ENCODE data around the gene TGFB1. TPM values are rescaled to one million over a fixed set of nuclear protein-coding genes. Genes with fewer than 3 reads are reported as not detected.
"Not testable (repeated sequence)": the region's sequence is repeated elsewhere in the genome, so short reads cannot be mapped to it uniquely, and the experiment has no call there.

TGFB1 gene
- total RNA-seq, 1 donor: 76.2 TPM

DNA sequence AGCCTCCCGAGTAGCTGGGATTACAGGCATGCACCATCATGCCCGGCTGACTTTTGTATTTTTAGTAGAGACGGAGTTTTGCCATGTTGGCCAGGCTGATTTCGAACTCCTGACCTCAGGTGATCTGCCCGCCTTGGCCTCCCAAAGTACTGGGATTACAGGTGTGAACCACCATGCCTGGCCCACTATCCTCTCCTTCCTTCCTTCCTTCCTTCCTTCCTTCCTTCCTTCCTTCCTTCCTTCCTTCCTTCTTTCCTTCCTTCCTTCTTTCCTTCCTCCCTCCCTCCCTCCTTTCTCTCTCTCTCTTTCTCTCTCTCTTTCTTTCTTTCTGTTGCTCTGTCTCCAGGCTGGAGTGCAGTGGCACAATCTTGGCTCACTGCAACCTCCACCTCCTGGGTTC, 17.4 kb upstream of the TGFB1 start:
- DNase-seq (ENCODE audit: low read depth in 2 of 3, low spot score in 2 of 3): not testable (repeated sequence)

DNA sequence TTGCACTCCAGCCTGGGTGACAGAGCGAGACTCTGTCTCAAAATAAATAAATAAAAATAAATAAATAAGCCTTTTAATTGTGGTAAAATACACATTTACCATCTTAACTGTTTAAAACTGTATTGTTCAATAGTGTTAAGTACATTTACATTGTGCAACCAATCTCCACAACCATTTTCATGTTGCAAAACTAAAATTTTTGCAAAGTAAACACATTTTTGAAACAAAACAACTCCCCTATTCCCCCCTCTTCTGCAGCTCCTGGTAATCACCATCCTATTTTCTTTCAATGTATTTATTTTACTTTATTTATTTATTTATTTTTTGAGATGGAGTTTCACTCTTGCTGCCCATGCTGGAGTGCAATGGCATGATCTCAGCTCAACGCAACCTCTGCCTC, 16.0 kb upstream of the TGFB1 start:
- DNase-seq (ENCODE audit: low read depth in 2 of 3, low spot score in 2 of 3): no peak

DNA sequence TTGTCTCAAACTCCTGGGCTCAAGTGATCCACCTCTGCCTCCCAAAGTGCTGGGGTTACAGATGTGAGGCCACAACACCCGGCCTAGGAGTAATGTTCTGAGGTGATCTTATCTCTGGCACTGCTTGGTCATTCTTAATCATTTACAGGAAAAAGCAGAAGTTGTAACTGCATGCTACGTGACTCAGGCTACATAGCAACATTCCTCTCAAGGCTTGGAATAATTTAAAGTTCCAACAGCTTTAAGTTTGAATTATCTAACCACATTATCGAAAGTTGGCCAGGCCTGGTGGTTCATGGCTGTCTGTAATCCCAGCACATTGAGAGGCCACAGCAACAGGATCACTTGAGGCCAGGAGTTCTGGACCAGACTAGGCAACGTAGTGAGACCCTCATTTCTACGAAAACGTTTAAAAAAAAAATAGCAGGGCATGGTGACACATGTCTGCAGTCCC, 14.2 kb upstream of the TGFB1 start:
- peak in 2 of 3 donors; percentile 82 for DNase-seq (ENCODE audit: low read depth in 2 of 3, low spot score in 2 of 3)

DNA sequence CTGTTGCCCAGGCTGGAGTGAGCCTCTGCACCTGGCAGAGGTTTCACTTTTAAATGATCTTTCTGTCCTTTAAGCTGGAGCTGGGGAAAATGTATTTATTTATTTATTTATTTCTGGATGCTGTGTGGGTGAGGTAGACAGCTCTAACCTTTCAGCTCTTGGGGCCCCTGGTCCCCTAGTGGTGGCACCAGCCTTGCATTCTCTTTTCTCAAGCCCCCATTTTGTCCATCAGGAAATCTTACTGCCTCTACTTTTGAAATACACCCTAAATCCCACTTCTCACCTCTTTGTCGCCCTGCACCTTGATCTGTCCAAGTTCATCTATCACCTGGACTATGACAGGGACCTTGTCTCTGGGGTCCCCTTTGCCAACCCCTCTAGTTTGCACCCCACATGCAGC, 12.4 kb upstream of the TGFB1 start:
- DNase-seq (ENCODE audit: low read depth in 2 of 3, low spot score in 2 of 3): peak in 1 of 3 donors; percentile 41

DNA sequence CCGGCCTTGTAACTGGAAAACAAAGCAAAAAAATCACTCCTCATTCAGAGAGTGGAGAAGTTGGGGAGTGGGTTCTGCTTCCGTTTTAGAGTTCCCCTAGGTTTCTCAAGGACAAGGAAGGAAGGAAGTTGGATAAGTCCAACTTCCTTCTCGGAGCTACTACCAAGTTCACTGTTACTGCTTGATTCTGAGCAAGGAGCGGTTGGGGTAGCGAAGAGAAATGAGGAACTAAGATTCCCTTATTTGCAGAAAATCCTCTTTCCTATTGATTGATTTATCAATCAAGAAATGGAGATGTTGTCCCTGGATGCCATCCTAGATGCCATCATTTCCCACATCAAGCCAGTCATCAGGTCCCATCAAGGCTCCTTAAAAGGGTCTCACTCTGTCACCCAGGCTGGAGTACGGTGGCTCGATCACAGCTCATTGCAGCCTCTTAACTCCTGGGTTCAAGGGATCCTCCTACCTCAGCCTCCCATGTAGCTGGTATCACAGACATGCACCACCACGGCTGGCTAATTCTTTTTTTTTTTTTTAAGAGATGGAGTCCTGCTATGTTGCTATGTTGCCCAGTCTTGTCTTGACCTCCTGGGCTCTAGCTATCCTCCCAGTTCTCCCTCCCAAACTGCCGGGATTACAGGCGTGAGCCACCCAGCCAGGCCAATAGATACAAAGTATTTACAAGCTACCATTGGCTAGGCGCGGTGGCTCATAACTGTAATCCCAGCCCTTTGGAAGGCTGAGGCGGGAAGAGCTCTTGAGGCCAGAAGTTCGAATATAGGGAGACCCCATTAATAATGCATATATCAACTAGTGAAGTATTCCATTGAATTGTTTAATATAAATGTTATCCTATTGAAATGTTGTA, 11.0 kb upstream of the TGFB1 start:
- DNase-seq (ENCODE audit: low read depth in 2 of 3, low spot score in 2 of 3): peak in 1 of 3 donors; percentile 43

DNA sequence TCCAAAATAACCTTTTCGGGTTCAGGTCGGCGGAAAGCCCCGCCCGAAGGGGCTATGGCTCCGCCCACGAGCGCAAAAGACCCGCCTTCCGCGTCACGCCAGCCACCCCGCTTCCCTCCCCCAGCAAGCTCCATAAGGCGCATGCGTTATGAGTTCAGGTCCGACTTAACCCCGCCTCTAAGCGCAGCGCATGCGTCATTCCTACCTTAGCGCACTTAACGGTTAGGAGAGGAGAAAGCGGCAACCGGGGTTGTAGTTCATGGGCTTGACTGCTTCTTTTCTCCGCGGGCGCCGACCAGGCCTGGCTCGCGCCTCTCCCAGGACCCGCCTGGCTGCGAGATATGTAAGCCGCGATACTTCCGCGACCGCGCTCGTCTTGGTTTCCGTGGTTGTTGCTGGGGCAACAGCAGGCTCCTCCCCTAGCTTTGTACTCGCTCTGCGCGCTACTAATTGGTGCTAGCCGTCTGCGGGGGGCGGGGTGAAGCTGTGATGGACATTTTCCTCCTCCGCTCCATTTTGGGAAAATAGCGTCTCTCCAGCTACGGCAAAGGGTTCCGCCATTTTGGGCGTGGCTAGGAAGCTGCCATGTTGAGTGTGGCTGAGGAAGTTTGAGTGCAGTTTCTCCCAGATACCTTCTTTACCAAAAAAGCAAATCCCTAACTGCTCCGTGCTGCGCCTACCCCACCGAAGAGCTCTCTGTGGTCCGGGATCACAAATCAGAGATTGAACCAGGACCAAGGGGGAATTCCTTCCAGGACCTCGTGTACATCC, 10.2 kb upstream of the TGFB1 start, which contains the start of gene B9D2:
TSS of gene B9D2 (minus strand) at position 397 of the 771 bp plus-strand sequence. CDS start 630 bp downstream, outside the sequence.
- DNase-seq (ENCODE audit: low read depth in 2 of 3, low spot score in 2 of 3): peak; percentile 96 to 99 (median 99)

- no peak for DNase-seq (ENCODE audit: low read depth in 2 of 3, low spot score in 2 of 3)
Measured at GRCh38 chr19:41363371-41363752, 9.6 kb upstream of the TGFB1 start.

- no peak for DNase-seq (ENCODE audit: low read depth in 2 of 3, low spot score in 2 of 3)
Measured at GRCh38 chr19:41362143-41362847, 8.6 kb upstream of the TGFB1 start.

DNA sequence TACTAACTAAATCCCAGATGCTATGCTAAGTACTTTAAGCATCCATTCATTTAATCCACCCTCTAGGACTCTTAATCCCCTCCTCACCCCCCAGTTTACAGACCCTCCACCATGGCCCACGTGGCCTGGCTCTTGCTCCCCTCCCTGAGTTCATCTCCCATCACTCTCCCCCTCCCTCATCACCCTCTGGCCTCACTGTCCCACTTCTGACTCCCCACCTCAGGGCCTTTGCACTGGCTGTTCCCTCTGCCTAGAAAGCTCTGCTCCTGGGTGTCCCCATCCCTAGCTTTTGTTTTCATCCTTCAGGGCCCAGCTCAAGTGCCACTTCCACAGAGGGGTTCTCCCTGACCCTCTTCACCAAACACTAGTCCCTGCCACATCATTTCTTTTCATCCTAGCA, 6.0 kb upstream of the TGFB1 start:
- no peak for DNase-seq (ENCODE audit: low read depth in 2 of 3, low spot score in 2 of 3)

DNA sequence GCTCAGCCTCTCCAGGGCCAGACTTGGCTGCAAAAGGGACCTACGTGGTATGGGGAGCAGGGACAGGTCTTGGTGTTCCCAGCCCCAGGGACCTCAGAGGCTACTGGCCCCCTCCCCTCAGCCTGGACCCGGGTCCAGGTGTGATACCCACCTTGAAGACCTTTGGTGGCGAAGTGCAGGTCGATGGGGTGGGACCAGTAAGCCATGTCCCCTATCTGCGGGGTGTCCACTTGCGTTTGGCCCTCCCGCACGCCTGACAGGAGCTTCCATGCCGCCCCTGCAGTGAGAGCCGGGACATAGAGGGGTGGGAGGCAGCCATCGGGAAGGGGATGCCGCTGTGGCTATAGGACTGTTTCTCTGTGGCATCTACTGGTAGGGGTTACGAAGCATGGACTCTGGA, 4.0 kb upstream of the TGFB1 start:
- DNase-seq (ENCODE audit: low read depth in 2 of 3, low spot score in 2 of 3): no peak

GRCh38 chr19:41356984-41357739, 3.4 kb upstream of the TGFB1 start:
- DNase-seq (ENCODE audit: low read depth in 2 of 3, low spot score in 2 of 3): no peak

DNA sequence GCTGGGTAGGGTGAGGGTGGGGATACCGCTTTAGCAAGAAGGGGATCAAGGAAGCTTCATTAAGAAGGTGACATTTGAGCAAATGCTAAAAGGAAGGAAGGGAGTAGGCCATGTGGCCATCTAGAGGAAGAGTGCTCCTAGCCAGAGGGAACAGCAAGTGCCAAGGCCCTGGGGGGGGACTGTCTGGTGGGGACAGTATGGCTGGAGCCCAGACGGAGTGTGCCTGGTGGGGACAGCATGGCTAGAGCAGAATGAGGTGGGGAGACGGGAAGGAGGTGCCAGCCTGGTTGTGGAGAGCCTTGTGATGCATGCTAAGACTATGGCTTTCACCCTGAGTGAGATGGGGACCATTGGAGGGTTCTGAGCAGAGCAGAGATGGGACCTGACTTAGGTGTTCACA, 2.1 kb upstream of the TGFB1 start:
- DNase-seq (ENCODE audit: low read depth in 2 of 3, low spot score in 2 of 3): no peak

GRCh38 chr19:41355035-41355434, 1.3 kb upstream of the TGFB1 start:
- DNase-seq (ENCODE audit: low read depth in 2 of 3, low spot score in 2 of 3): no peak

DNA sequence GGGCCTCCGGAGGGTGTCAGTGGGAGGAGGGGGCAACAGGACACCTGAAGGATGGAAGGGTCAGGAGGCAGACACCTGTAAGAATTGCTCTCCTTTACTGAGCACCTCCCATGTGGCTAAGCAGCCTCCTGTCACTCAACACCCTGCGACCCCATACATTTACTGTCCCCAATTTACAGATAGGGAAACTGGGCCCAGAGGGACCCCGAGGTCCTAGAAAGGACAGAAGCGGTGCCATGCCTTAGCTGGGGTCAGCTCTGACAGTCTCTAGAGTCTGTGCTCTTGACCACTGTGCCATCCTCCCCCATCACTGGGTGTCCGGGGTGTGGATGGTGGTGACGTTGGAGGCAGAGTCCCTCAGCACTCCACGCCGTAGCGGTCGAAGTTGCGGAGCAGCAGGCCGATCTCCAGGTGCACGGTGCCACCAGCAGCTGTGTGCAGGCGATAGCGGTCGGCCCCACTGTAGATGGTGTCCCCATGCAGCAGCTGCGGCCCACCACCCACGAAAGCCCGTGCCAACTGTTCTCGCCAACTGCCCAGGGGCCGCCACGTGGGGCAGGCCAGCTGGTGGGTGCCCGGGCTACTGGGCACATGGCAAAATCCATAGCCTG, 726 bp upstream of the TGFB1 start:
- no peak for DNase-seq (ENCODE audit: low read depth in 2 of 3, low spot score in 2 of 3)

DNA sequence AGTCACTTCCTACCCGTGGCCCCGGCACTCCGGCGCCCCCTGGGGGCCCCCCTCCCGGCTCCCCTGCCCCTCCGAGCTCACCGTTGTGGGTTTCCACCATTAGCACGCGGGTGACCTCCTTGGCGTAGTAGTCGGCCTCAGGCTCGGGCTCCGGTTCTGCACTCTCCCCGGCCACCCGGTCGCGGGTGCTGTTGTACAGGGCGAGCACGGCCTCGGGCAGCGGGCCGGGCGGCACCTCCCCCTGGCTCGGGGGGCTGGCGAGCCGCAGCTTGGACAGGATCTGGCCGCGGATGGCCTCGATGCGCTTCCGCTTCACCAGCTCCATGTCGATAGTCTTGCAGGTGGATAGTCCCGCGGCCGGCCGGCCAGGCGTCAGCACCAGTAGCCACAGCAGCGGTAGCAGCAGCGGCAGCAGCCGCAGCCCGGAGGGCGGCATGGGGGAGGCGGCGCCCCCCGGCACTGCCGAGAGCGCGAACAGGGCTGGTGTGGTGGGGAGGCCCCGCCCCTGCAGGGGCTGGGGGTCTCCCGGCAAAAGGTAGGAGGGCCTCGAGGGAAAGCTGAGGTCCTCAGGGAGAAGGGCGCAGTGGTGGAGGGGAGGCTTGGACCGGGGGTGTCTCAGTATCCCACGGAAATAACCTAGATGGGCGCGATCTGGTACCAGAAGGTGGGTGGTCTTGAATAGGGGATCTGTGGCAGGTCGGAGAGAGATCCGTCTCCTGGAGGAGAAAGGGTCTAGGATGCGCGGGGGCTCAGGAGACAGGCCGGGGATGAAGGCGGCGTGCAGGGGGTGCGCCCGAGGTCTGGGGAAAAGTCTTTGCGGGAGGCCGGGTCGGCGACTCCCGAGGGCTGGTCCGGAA, 885 bp downstream of the TGFB1 start:
- peak in 2 of 3 donors; percentile 74 to 79 for DNase-seq (ENCODE audit: low read depth in 2 of 3, low spot score in 2 of 3)

DNA sequence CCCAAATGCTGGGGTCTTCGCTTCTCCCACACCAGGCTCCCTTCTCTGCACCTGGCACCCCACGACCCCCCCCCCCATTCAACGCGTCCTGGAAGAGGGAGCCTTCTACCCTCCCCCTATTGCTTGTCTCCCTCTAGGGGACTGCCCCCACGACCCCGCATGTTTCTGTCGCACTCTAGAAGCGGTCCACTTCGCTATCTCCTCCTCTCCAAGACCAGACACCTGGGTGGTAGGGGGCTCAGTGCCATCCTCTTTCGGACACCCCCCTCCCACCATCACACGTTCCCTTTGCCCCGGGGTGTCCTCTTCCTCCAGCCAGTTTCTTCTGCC, 1.5 kb downstream of the TGFB1 start:
- DNase-seq (ENCODE audit: low read depth in 2 of 3, low spot score in 2 of 3): no peak

- DNase-seq (ENCODE audit: low read depth in 2 of 3, low spot score in 2 of 3): peak; percentile 74 to 92 (median 90)
Measured at GRCh38 chr19:41351339-41352245, 2.1 kb downstream of the TGFB1 start.

GRCh38 chr19:41350735-41351338, 2.9 kb downstream of the TGFB1 start:
- DNase-seq (ENCODE audit: low read depth in 2 of 3, low spot score in 2 of 3): peak in 2 of 3 donors; percentile 53 to 68
